ENCODE results near the gene LARP4B.
"Not testable (repeated sequence)": the region's sequence is repeated elsewhere in the genome, so short reads cannot be mapped to it uniquely, and the experiment has no call there.

LARP4B gene

DNA sequence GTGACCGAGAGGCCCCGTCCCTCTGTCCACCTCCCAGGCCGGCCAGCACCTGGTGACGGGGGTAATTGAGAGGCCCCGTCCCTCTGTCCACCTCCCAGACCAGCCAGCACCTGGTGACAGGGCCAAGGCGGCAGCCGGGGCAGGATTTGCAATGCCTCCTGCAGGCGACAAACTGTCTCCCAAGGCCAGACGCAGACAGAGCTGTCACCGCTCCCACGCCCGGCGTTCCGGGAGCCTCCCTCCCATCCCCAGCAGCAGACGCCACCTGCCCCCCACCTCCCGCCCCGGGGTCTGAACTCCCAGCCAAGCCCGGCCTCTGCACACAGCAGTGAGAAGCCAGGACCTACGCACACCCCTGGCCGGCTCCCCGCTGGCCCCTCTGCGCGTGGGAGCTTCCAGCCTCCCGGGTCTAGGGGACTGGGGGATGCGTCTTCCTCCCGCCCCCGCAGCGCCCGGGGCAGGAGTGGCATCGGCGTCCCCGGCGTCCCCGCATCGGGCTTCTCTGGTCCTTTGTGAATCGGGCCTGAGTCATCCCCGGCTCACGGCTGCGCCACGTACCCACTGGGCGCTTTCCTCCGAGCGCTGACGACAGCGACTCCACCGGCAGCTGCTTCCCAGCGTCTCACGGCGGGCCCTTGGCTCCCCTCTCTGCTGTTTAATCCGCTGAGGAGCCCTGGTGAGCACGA is 147.0 kb downstream of the LARP4B start:
- DNase-seq = peak in 1 of 2 experiments; percentile 59

DNA sequence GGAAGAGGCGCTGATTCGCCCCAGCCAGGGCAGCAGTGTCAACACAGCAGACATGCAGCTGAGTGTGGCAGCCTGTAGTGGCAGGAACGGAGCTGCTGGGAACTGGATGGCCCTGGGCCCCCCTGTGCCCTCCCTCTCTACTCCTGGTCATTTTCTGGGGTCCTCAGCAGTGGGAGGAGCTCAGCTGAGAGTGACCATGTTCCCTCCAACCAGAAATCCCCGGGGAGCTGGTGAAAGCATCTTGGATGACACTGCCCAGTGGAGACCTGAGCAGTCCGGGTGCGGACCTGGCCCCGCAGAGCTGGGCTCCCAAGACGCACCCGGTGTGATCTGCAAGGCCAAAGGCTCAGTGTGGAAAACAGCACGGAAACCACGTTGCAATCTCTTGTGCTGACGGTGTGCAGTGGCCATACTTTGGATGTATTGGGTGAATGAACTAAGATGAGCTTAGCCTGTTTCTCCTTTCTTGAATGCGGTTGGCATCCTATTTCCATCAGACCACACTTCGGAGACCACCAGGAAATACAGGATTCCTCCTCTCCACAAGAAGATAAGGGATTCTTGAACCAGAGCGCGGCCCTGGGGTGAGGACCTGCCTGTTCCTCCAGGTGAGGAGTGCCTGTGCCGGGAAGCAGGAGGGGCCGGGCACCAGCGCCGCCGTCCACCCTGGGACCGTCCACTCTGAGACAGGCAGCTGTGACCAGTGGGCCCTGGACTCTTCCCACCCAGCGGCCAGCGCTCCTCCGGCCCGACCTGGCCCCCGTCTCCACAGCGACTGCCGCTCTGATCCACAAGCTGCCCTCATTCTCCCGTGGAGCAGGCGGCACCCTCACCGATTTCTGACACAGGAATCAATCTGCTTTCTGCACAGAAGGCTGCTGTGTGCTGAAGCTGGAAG is 148.5 kb downstream of the LARP4B start:
- DNase-seq = no peak

- no peak for DNase-seq
Observed at GRCh38 chr10:780536-781524, 150.7 kb downstream of the LARP4B start.

- DNase-seq = no peak
Observed at GRCh38 chr10:778626-779330, 152.7 kb downstream of the LARP4B start.

DNA sequence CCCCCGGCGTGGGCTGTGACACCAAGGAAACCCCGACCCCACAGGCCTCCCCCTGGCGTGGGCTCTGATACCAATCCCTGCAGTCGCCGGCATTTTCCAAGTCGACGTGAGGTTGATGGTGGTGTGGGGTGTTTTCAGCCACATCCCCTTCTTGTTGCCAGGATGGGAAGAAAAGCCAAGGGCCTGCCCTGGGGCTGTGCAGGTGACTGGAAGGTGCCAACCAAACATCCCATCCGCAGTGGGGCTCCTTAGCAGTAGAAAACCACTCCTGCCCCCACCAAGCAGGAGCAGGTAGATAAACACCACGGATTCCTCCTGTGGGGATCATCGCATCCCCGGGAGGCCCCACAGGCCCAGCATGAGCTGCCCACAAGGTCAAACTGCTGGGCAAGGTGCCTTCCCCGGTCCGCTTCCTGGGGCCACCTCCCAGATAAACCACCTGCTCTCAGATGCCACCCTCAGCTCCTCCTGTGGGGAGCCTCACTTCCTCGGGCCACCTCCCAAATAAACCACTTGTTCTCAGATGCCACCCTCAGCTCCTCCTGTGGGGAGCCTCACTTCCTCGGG is 153.5 kb downstream of the LARP4B start:
- no peak for DNase-seq

GRCh38 chr10:776772-777171 is 154.7 kb downstream of the LARP4B start:
- no peak for DNase-seq

- no peak for DNase-seq
Observed at GRCh38 chr10:775245-776075, 156.0 kb downstream of the LARP4B start.

- no peak for DNase-seq
Observed at GRCh38 chr10:774661-775244, 156.8 kb downstream of the LARP4B start.

DNA sequence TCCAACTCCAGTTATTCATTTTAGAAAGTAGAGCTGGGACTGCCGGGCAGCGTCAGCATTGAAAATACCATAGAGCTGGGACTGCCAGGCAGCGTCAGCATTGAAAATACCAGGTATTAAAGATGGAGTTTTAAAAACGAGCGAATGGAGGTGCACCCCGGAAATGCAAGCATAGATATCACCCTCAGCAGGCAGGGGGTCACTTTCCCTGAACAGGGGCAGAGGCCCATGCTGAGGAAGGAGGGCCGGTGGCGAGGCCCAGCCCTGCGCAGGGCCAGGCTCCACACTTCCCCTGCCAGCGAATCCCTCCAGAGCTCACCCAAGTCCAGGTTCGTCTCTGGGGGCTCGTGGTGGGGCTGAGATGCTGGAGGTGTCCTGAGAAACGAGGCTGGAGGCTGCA is 157.3 kb downstream of the LARP4B start:
- DNase-seq = no peak

DNA sequence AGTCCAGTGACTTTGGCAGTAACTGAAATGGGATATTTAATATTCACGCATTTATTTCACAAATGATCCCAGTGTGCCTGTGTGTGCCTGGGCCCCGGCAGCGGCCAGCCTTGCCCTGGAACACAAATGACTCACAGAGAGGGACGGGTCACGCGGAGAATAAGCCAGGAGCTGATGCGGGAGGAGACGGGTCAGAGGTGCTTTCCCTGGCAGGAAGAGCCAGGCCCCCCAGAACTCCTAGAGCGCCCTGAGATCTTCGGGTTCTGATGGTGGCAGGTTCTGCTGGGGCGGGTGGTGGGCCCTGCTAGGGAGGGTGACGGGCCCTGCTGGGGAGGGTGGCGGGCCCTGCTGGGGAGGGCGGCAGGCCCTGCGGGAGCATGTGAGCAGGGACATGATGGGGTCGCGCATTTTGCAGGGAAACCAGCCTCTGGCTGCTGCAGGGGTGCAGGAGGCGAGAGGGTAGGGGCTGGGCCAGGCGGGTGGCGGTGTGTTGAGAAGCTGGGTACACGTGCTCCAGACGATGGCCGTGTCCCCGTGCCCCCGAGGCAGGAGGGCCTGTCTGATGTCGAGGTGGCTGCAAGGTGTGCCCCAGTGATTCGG is 157.8 kb downstream of the LARP4B start:
- no peak for DNase-seq

DNA sequence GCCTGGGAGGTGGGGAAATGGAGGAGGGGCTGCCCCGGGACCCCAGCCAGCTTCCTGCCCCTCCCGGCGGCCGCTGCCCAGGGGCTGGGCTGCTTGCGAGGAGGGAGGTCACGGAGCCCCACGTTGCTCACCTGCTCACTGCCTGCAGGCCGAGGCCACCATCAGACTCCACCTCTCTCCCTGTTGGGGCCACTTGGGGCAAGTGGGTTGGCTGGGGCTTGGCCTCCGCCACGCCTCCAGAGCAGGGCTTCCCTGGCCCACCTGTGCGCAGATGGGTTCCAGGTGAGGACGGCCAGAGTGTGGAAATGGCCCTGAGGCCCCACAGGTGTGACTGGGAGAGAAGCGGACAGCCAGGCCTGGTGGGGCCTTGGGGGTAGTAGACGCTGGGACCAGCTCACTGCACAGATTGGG is 159.3 kb downstream of the LARP4B start:
- DNase-seq = no peak

DNA sequence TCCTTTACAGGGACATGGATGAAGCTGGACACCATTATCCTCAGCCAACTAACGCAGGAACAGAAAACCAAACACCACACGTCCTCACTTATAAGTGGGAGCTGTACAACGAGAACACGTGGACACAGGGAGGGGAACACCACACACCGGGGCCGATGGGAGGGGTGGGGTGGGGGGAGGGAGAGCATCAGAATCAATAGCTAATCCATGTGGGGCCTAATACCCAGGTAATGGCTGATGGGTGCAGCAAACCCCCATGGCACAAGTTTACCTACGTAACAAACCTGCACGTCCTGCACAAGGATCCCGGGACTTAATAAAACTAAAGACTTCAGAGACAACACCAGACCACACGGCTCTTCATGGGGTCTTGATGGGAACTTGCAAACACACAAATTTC is 159.9 kb downstream of the LARP4B start:
- DNase-seq = no peak

- no peak for DNase-seq
Observed at GRCh38 chr10:770975-771374, 160.5 kb downstream of the LARP4B start.

DNA sequence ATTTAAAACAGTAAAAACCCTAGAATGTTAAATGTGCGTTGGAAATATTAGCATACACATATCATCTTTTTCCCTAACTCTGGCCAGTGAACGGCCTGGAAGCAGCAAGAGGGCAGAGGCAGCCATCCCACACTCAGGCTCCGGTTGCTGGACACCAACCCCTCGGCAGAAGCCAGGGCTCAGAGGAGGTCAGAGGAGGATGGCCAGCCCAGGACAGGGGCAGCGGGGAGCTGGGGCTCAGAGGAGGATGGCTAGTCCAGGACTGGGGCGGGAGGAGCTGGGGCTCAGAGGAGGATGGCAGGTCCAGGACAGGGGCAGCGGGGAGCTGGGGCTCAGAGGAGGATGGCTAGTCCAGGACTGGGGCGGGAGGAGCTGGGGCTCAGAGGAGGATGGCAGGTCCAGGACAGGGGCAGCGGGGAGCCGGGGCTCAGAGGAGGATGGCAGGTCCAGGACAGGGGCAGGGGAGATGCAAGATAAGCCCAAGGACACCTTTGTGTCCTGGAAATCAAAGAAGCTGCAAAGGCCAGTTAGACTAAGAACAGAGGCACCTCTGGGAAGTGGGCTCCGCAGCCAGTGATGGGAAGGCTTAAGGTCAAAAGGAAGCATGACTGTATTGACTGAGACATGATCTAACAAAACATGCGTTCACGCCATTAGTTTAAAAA is 161.3 kb downstream of the LARP4B start:
- DNase-seq = not testable (repeated sequence)

GRCh38 chr10:767794-768193 is 163.7 kb downstream of the LARP4B start:
- no peak for DNase-seq

DNA sequence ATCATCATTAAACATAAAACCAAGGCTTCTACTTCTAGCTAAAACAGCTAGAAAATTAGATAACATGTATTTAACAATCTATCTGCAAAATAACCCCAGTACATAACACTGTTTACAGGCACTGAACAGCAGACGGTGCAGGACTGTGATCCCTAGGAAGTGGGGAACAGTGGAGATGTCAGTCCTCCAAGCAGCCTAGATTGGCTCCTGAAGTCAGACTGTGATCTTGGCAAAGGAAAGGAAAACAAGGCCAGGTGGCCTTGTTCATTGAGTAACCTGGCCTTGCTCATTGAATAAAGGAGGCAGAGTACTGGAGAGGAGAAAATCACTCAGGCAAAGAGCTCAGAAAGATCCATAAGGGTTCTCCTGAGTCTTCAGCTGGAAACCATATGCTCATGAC is 164.3 kb downstream of the LARP4B start:
- no peak for DNase-seq

- no peak for DNase-seq
Observed at GRCh38 chr10:761376-761775, 170.1 kb downstream of the LARP4B start.

DNA sequence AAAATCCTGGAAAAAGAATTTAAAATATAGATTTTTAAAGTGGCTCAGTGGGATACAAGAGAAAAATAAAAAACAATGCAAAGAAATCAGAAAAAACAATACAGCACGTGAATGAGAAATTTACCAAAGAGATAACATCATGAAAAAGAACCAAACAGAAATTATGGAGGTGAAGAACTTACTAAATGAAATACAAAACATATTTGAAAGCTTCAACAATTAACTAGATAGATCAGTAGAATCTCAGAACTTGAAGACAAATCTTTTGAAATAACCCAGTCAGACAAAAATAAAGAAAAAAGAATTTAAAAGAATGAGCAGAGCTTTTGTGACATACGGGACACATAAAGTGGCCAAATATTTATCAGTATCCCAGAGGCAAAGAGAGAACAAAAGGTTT is 170.9 kb downstream of the LARP4B start:
- no peak for DNase-seq

GRCh38 chr10:759898-760477 is 171.5 kb downstream of the LARP4B start:
- no peak for DNase-seq
